Measurements from ENCODE around the gene DIP2C. TPM values are rescaled to one million over a fixed set of nuclear protein-coding genes. Genes with fewer than 3 reads are reported as not detected.

DIP2C gene
- polyA plus RNA-seq, 1 of the 3 experiments (the other 2 are of a cell fraction) = 8.7 TPM

DNA sequence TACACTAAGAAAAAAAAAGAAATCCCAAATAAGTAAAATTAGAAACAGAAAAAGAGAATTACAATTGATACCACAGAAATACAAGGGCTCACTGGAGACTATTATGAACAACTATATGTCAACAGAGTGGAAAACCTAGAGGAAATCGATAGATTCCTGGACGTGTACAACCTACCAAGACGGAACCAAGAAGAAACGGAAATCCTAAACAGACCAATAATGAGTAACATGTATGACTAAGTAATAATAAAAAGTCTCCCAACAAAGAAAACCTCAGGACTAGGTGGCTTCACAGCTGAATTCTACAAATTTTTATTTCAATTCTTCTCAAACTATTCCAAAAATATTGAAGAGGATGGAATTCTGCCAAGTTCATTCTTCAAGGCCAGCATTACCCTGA lies 13.9 kb downstream of the DIP2C start (continued):
- TF ChIP-seq EZH2phosphoT487 (IDR thresholded peaks at IDR 0.05; ENCODE audit: borderline replicate concordance, low read depth) = no peak

DNA sequence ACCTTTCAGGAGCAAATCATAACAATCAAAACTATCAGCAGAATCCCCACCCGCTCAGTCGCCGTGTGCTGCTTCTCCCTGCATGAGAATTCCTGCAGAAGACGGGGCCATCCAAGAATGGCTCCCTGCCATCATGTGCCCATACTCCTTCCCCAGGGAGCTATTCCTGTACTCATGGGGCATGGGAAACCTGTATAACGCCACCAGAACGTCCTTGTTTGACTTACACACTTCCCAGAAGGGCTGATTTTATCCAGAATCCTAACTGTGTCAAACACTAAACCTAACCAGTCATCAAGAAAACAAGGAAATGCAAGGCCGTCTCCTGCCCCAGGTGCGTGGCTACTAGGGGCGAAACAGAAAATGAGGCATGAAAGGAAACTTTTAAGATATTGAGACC lies 16.0 kb downstream of the DIP2C start:
- no peaks in the 10 kb centered on the region for H3K9me2 ChIP-seq
- 85% methylated on average over 9 of the region's 9 CpGs for WGBS (ENCODE audit: low lambda C conversion rate)
- H3F3A ChIP-seq (replicated peaks; ENCODE audit: insufficient read depth) = peaks cover 29% of the 10 kb centered on the region
- POLR2A ChIA-PET = no interaction called here
- H3K36me3 ChIP-seq (replicated peaks in 1 of 2; ENCODE audit: control insufficient read depth in 1 of 2, insufficient read depth in 2 of 2, low read length in 1 of 2) = no peaks in the 10 kb centered on the region
- no peak overlapping the region for H3K27ac ChIP-seq (ENCODE audit: low read depth in 2 of 2, low read length in 1 of 2)
- TF ChIP-seq, protein P1, sequence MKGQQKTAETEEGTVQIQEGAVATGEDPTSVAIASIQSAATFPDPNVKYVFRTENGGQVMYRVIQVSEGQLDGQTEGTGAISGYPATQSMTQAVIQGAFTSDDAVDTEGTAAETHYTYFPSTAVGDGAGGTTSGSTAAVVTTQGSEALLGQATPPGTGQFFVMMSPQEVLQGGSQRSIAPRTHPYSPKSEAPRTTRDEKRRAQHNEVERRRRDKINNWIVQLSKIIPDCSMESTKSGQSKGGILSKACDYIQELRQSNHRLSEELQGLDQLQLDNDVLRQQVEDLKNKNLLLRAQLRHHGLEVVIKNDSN (IDR thresholded peaks at IDR 0.05; ENCODE audit: borderline replicate concordance, low read depth) = no peak
- no peak for TF ChIP-seq GATA2 (CRISPR knock-in tag; IDR thresholded peaks at IDR 0.05)
- TF ChIP-seq, protein P2, sequence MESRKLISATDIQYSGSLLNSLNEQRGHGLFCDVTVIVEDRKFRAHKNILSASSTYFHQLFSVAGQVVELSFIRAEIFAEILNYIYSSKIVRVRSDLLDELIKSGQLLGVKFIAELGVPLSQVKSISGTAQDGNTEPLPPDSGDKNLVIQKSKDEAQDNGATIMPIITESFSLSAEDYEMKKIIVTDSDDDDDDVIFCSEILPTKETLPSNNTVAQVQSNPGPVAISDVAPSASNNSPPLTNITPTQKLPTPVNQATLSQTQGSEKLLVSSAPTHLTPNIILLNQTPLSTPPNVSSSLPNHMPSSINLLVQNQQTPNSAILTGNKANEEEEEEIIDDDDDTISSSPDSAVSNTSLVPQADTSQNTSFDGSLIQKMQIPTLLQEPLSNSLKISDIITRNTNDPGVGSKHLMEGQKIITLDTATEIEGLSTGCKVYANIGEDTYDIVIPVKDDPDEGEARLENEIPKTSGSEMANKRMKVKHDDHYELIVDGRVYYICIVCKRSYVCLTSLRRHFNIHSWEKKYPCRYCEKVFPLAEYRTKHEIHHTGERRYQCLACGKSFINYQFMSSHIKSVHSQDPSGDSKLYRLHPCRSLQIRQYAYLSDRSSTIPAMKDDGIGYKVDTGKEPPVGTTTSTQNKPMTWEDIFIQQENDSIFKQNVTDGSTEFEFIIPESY (IDR thresholded peaks at IDR 0.05; ENCODE audit: borderline replicate concordance, low read depth) = no peak
- no peak for TF ChIP-seq MXI1 (IDR thresholded peaks at IDR 0.05; ENCODE audit: low read depth, low read length)
- TF ChIP-seq MEF2A (IDR thresholded peaks at IDR 0.05; ENCODE audit: borderline replicate concordance, low read depth) = no peak
- no peak for TF ChIP-seq JUND (IDR thresholded peaks at IDR 0.05)
- no peak for TF ChIP-seq TEAD4 (IDR thresholded peaks at IDR 0.05; ENCODE audit: borderline replicate concordance, insufficient read depth)
- no peak for TF ChIP-seq SIN3A (IDR thresholded peaks at IDR 0.05; ENCODE audit: borderline replicate concordance, low read depth, low read length)
- TF ChIP-seq, protein P3, sequence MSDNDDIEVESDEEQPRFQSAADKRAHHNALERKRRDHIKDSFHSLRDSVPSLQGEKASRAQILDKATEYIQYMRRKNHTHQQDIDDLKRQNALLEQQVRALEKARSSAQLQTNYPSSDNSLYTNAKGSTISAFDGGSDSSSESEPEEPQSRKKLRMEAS (IDR thresholded peaks at IDR 0.05; ENCODE audit: low read depth) = no peak
- no peak for TF ChIP-seq EZH2phosphoT487 (IDR thresholded peaks at IDR 0.05; ENCODE audit: borderline replicate concordance, low read depth)
- no peak for TF ChIP-seq RFX5 (IDR thresholded peaks at IDR 0.05; ENCODE audit: low read length)
- TF ChIP-seq NRF1 (IDR thresholded peaks at IDR 0.05; ENCODE audit: low read depth, low read length) = no peak
- TF ChIP-seq, protein P4, sequence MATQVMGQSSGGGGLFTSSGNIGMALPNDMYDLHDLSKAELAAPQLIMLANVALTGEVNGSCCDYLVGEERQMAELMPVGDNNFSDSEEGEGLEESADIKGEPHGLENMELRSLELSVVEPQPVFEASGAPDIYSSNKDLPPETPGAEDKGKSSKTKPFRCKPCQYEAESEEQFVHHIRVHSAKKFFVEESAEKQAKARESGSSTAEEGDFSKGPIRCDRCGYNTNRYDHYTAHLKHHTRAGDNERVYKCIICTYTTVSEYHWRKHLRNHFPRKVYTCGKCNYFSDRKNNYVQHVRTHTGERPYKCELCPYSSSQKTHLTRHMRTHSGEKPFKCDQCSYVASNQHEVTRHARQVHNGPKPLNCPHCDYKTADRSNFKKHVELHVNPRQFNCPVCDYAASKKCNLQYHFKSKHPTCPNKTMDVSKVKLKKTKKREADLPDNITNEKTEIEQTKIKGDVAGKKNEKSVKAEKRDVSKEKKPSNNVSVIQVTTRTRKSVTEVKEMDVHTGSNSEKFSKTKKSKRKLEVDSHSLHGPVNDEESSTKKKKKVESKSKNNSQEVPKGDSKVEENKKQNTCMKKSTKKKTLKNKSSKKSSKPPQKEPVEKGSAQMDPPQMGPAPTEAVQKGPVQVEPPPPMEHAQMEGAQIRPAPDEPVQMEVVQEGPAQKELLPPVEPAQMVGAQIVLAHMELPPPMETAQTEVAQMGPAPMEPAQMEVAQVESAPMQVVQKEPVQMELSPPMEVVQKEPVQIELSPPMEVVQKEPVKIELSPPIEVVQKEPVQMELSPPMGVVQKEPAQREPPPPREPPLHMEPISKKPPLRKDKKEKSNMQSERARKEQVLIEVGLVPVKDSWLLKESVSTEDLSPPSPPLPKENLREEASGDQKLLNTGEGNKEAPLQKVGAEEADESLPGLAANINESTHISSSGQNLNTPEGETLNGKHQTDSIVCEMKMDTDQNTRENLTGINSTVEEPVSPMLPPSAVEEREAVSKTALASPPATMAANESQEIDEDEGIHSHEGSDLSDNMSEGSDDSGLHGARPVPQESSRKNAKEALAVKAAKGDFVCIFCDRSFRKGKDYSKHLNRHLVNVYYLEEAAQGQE (IDR thresholded peaks at IDR 0.05; ENCODE audit: low read depth, low read length) = no peak
- no peak for TF ChIP-seq POLR2AphosphoS5 (IDR thresholded peaks at IDR 0.05; ENCODE audit: low read depth, low read length)
- CTCF ChIA-PET = no interaction called here
- peaks cover 79% of the 10 kb centered on the region for H4K20me1 ChIP-seq (ENCODE audit: insufficient read depth)
- no peak overlapping the region for H3K4me2 ChIP-seq
- H3K27me3 ChIP-seq (ENCODE audit: insufficient read depth) = no peaks in the 10 kb centered on the region
- DNase-seq = no peak
- H3K9me3 ChIP-seq = no peaks in the 10 kb centered on the region
- H3K4me3 ChIP-seq (ENCODE audit: low read depth in 2 of 2, low read length in 1 of 2) = no peak overlapping the region
- no peaks in the 10 kb centered on the region; a peak in 1 of 4 replicates for H3K4me1 ChIP-seq (ENCODE audit: control insufficient read depth in 1 of 2, insufficient read depth in 2 of 2, low read depth in 1 of 2, low read length in 1 of 2)
- peaks cover 89% of the 10 kb centered on the region for H3K79me2 ChIP-seq (ENCODE audit: insufficient read depth)
- H2AFZ ChIP-seq (ENCODE audit: low read depth) = no peak overlapping the region
- no peak overlapping the region for H3K9ac ChIP-seq
